GM18909 (cell line): ENCODE results near the gene CD46.
"Not testable (repeated sequence)": the region's sequence is repeated elsewhere in the genome, so short reads cannot be mapped to it uniquely, and the experiment has no call there.

ENCODE experiments used
- ATAC-seq: cut with Tn5 transposase; IDR thresholded peaks from one replicate; pipeline ENCODE4 v1.9.1; 2021; ENCODE audit warnings: mild to moderate bottlenecking; ENCODE audit not compliant: unreplicated experiment, poor library complexity

CD46 gene

DNA sequence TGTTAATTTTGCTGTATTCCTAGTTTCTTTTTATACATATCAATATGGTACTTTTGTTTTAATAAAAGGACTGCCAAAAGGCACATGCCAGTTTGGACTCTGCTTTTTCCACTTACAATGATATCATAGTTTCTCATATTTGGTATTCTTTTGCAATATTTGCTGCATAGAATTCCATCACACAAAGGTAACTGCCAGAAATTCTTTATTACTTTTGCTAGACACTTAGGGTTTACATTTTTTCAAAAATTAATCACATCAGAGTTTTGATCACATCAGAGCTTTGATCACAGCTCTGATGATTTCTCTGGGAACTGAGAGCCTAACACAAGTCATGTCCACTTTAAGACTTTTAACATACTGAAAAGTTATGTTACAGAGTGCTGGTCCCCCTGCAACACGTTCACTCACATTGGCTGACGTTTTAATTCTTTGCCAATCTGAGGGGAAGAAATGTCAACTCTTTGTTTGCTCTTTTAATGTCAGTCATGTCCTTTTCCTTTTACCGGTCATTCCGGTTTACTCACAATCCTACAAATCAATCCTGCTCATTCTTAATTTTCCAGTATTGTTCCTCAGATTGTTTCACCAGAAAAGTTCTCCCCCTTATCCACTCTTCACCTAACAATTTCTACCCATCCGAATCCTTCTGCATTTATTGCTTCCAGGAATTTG is 1.1 kb upstream of the CD46 start:
- no peak for ATAC-seq

DNA sequence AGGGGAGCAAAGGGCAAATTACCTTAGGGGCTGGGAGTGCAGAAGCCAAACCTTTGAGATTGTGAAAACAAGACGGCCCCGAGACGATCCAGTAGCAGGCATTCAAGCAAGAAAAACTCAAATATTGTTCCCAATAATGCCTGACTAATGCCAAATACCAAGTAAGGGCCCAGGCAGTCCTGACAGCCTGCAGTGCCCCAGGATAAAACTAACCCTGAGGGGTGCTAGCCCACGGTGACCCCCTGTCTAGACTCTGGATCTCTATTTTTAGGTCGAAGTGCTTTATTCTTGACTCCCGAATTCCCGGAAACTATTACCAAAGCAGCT is 428 bp upstream of the CD46 start:
- ATAC-seq, result peak; percentile 10

DNA sequence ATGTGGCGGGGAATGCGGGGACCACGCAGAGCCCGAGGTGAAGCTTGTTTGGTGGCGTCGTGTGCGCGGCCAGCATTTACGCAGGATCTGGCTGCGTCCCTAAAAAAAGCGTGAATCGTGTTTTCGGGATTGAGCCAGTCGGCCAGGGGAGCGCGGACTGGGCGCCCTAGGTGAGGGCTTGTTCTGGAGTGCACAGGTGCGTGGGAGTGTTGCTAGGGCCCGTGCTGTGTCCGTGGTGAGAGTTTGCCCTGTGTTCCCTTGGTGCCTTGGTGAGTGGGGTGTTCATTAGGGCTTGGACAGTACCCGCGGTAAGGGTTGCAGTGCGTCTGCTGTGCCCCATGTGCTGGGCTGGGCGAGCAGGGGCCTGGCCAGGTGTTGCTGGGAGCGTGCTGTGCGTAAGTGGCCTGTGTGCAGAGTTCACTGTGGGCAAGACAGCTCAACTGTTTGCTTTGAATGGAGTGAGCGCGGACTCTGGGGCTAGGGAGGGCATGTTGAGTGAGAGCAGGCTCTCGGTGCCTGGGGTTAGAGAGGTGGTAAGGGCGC is 673 bp downstream of the CD46 start:
- ATAC-seq, result peak; percentile 28

DNA sequence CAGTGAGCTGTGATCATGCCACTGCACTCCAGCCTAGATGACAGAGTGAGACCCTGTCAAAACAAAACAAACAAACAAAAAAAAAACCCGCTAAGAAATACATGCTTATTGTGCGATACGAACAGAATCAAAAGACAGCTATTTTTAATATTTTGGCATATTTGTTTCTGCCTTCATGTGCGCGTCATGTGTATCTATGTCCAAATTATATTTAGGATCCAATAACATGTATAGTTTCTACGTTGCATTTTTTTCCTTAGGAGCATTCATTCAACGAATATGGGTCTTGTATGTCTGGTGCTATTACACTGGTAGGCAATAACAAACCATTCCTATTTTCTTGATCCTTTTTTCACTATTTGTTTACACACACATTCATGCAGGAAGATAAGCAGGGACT is 1.8 kb downstream of the CD46 start:
- no peak for ATAC-seq

DNA sequence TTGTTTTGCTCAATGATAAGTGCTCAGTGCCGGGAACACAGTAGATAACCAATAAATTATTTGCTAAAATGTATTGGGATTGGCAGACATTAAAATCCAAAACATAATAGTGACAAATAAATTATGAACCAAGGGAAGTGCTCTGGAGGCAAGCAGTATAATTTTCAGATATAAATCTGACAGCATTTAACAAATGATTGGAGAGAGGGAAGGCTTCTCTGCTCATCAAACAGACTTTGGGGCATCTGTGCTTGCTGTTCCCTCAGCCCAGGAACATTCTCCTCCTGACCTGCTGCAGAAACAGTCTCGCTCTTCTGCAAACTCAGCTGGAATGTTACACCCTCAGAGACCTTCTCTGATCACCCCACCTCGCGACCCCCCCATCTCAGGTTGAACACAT is 2.2 kb downstream of the CD46 start:
- no peak for ATAC-seq

DNA sequence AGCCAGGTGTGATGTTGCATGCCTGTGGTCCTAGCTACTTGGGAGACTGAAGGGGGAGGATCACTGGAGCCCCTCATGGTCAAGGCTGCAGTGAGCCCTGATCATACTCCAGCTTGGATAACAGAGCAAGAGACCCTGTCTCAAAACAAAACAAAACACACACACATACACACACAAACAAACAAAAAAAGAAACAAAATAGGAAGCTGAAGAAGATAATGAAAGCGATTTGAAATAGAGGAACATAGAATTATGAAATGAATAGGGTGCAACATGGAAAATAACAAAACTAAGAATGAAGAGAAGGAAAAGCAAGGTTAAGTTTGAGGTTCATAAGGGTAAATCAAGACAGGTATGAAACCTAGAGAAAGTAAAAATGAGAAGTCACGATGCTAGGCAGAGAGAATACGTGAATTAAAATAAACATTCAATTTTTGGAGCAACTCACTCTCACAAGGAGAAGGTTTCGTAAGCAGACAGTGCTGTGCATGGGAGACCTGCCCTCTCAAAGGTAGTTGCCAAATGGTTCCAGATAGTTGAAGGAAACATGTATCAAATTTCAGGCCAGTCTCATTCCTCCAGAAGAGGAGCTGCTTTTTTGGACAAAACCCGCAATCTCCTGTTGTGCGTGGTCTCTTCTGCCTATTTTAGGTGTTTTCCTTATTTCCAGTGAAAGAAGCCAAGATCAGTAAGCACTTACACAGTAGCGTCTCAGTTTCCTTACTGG is 3.3 kb downstream of the CD46 start:
- ATAC-seq, result no peak

DNA sequence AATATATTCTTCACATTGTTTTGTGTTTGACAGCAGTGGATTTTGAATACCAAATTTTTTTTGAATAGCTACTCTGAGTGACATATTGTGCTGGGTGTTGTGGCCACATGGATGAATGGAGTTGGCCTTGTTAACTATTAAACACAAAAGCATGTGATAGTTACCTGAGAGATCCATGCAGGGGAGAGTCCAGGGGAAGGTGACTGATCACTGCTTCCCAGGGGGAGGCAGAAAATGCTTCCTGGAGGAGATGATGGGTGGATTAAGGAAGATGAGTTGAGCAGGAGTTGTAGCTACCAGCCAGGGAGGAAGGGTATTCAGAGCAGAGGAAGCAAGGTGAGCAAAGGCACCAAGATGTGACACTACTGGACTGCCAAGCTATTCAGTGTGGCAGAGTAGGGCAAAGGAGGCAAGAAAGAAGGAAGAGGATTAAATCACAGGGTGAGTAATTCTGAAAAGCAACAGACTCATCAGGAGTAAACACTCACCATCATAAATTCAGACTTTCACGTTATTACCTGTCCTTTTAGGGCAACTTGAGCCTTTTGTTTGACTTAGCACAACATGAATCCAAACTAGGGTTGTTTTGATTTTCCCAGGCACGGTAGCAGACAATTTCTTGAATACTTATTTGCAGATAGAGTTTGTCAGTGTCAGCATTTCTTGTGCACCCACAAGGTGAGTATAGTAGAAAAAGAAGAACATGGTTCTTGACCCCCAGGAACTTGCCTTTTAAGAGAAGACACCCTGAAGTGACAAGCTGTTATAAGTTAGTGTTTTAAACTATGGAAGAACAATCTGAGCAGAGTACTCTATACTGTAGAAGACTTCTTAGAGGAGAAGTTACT is 4.2 kb downstream of the CD46 start:
- ATAC-seq, result no peak

DNA sequence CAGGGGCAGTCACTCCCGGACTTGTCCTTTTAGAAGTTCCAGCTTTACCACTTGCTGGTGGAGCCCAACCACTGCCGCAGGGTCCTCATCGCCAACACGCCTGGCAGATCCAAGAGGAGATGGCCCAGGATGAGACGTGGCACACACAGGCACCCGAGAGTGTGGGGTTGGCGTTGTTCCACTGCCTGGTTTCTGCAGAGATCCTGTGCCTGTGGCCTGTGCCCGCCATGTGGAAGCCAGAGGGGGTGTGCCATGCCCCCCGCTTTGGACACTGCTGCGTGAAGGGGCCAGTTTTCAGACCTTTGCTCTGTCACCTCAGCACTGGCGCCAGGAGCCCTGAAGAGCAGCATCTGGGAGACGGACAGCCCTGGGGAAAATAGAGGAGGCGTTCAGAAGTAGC is 10.8 kb downstream of the CD46 start:
- no peak for ATAC-seq

DNA sequence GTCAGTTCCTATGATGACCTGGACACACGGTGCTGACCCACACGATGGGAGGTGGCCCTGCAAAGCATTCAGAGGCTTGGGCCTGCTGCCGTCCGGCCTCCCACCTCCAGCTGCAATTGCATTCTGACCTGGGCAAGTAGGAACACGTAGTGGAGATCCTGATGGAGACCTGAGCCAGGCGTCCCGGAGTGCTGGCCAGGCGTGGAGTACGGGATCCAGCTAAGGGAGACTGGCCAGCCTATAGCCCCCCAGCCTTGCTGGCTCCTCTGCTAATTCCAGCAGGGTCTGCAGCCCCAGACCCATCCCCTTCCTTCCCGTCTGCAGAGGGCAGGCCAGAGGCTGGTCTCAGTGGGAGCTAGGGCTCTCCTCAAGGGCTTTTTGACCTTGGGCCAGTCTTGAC is 11.2 kb downstream of the CD46 start:
- ATAC-seq, result no peak

DNA sequence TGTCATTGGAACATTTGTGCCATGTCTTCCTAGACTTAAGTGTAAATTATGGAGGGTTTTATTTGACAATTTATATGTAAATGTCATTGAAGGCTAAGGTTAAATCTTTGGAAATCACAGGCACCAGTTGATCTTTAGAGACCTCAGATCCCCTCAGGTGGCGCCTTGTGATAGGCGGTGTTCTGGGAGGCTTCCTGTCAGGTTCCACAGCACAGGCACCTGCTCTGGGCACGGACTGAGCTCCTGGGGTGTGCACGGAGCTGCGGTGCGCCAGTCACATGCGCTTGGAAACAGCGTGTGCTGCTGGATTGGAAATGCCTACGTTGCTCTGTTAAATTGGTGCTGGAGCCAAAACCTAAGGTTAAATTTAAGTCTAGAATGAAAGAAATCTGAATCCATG is 12.1 kb downstream of the CD46 start:
- ATAC-seq, result no peak

DNA sequence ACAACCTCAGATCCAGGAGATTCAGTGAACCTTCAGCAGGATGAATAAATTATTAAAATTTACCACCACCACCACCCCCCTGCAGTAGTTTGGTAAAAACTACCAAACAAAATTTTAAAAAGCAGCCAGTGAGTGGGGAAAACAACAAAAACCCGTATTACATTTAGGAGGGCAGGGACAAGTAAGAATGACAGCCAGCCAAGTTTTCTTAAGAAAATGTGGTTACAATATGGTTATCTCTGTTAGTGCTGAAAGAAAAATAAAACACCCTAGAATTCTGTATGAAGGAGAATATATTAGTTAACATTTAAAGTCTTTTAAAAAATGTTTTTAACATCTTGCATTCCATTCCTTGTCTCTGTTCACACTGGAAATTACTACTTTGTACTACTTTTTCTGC is 14.7 kb downstream of the CD46 start:
- no peak for ATAC-seq

DNA sequence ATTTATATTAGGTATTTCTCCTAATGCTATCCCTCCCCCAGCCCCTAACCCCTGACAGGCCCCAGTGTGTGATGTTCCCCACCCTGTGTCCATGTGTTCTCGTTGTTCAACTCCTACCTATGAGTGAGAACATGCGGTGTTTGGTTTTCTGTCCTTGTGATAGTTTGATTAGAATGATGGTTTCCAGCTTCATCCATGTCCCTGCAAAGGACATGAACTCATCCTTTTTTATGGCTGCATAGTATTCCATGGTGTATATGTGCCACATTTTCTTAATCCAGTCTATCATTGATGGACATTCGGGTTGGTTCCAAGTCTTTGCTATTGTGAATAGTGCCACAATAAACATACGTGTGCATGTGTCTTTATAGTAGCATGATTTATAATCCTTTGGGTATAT is 18.7 kb downstream of the CD46 start:
- ATAC-seq, result not testable (repeated sequence)

DNA sequence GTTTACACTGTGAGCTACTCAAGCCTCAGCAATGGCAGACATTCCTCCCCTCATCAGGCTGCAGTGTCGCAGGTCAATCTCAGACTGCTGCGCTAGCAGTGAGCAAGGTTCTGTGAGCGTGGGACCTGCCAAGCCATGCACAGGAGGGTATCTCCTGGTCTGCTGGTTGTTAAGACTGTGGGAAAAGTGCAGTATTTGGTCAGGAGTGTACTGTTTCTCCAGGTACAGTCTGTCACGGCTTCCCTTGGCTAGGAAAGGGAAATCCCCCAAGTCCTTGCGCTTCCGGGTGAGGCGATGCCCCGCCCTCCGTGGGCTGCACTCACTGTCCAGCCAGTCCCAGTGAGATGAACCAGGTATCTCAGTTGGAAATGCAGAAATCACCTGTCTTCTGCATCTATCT is 24.2 kb downstream of the CD46 start:
- ATAC-seq, result not testable (repeated sequence)

DNA sequence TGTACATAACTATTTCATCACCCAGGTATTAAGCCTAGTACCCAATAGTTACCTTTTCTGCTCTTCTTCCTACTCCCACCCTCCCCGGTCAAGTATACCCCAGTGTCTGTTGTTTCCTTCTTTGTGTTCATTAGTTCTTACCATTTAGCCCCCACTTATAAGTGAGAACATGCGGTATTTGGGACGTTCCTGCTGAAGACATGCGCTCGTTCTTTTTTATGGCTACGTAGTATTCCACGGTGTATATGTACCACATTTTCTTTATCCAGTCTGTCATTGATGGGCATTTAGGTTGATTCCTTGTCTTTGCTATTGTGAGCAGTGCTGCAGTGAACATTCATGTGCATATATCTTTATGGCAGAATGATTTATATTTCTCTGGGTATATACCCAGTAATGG is 25.6 kb downstream of the CD46 start:
- not testable (repeated sequence) for ATAC-seq

DNA sequence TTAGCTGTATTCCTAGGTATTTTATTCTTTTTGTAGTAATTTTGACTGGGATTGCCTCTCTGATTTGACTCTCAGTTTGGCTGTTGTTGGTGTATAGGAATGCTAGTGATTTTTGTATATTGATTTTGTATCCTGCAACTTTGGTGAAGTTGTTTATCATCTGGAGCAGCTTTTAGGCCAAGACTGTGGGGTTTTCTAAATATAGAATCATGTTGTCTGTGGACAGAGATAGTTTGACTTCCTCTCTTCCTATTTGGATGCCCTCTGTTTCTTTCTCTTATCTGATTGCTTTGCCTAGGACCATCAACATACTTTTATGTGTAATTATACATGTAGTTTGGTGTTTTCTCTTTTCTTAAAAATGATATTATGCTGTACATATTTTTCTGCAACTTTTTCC is 27.2 kb downstream of the CD46 start:
- ATAC-seq, result no peak

DNA sequence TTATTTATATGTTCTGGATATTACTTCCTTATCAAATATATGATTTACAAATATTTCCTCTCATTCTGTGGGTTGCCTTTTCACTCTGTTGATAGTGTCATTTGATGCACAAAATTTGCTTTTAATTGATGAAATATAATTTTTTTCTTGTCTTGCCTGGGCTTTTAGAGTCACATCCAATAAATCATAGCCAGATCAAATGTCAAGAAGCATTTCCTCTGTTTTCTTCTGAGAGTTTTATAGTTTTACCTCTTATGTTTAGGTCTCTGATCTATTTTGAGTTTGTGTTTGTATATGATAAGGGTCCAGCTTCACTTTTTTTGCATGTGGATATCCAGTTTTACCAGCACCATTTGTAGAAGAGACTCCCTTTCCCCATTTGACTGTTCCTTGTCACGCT is 29.5 kb downstream of the CD46 start:
- ATAC-seq, result no peak

DNA sequence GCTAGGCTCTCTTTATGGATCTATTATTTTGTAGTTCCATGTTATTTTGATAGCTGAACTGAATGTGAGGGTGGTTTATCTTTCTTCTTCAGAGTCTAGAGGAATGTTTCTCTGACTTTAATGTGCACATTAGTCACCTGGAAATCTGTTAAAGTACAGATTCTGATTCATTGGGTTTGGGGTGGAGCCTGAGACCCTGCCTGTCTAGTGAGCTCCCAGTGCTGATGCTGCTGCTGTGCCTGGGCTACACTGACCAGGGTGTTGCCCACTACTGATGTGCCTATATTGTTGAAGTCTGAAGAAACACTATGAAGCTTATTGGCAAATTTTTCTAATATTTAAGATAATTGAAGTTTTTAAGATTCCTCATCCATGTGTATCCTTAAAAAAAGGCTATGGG is 35.9 kb downstream of the CD46 start:
- no peak for ATAC-seq

DNA sequence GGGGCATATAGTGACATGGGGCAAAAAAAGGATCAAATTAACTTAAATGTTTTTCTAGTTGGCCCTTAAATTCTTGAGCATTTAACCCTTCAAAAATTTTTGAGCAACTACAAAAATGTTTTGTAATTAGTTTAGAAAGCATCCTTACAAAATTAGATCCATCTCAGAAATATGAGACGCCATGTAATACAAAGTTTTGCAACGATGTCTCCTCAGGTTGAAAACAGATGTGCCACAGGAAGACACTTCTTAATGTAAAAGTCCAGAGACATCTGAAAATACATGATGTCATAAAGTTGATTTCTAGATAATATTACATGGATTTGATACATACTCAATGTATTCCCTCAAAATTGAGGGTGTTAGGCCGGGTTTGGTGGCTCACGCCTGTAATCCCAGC is 37.5 kb downstream of the CD46 start:
- ATAC-seq, result no peak

DNA sequence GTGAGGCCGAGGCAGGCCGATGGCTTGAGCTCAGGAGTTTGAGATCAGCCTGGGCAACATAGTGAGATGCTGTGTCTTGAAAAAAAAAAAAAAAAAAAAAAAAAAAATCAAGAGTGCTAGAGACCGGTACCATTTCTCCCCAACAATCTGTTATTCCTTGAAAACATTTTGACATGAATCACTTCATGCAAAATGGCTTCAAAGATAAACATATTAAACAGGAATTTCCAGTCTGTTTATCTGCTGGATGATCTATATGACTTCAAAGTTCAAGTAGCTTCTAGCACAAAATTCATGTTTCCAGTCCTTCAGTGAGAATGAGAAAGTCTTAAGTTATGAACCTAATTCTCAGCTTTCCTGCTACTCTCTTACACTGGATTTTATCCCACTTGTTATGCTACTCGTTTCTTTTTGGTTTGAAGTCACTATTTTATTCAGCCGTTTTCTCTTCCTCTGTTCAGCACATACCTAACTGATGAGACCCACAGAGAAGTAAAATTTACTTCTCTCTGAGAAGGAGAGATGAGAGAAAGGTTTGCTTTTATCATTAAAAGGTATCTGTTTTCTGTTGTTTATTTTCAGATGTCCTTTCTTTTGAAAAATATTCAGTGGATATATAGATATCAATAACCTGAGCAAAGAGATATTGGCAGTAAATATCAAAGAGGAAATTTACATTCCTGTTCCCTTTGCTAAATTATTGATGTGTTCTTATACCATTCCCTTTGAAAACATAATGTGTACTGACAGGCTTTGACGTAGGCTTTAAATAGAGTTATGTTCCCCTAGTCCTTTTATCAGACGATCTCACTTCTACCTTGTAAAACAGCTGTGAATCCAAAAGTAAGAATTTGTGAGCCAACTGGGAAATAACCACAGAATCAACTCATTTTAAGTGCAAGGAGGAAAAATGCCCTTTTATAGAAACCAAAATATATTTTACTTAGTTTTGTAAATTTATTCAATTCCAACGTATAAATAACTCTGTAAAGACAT is 38.2 kb downstream of the CD46 start:
- no peak for ATAC-seq

DNA sequence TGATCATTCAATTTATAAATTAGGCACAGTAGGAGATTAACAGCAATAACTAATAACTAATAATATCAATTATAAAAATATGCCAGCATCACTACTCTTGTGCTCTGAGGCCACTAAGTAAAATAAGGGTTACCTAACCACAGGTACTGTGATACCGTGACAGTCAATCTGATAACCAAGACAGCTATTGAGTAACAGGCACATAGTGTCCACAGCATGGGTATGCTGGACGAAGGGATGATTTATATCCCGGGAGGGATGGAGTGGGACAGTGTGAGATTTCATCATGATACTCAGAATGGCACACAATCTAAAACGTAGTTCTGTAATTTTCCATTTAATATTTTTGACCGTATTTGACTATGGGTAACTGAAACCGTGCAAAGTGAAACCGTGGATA is 39.4 kb downstream of the CD46 start:
- ATAC-seq, result no peak
